Vagina (tissue), 2 donors: ENCODE results near the gene RHOH. TPM values are rescaled to one million over a fixed set of nuclear protein-coding genes. Genes with fewer than 3 reads are reported as not detected.
A peak's percentile ranks its signal among the peaks of the same experiment; 100 is the strongest.

Source experiments
- DNase-seq, 2 donors: peaks; one replicate each; pipeline ENCODE4 v3.0.0-alpha.2; 2017; ENCODE audit errors: extremely low spot score in 2 of 2
- H3K27ac ChIP-seq: fragments of 200-600 bp; sonication (generic); one replicate; pipeline ENCODE4 v1.5.1; 2019
- H3K27me3 ChIP-seq: fragments of 200-600 bp; sonication (generic); one replicate; pipeline ENCODE4 v1.5.1; 2019
- H3K36me3 ChIP-seq, 2 donors: fragments of 200-600 bp; sonication (generic); one replicate each; pipeline ENCODE4 v1.5.1; 2017 to 2019
- H3K4me1 ChIP-seq: fragments of 200-600 bp; sonication (generic); one replicate; pipeline ENCODE4 v1.5.1; 2019
- H3K4me3 ChIP-seq, 2 donors: fragments of 200-600 bp; sonication (generic); 1 replicate in 1 of 2; 2 replicates in 1 of 2; pipeline ENCODE4 v1.5.1; 2016 to 2019
- H3K9me3 ChIP-seq: fragments of 200-600 bp; sonication (generic); one replicate; pipeline ENCODE4 v1.5.1; 2019
- POLR2A ChIP-seq, 2 donors: fragments of 450-650 bp; IDR thresholded peaks; one replicate each; pipeline ENCODE4 v1.6.1; 2017; ENCODE audit warnings: antibody characterized with exemption in 2 of 2, mild to moderate bottlenecking in 2 of 2, moderate library complexity in 2 of 2
- POLR2AphosphoS5 ChIP-seq, 2 donors: sonication (generic); formaldehyde crosslinking; IDR thresholded peaks; one replicate each; pipeline ENCODE4 v1.9.0; 2017; ENCODE audit warnings: antibody characterized with exemption in 2 of 2, mild to moderate bottlenecking in 2 of 2, low read depth in 1 of 2; ENCODE audit not compliant: insufficient read depth in 1 of 2
- intact Hi-C: fragments of 100-400 bp; cut with DNase I; formaldehyde crosslinking; loops from one replicate; pipeline ENCODE4 v1.15.1; 2023
- total RNA-seq: library from RNA; depleted of rRNA; stranded (reverse); fragments of >200 nt; gene quantifications from one replicate; pipeline ENCODE4 v1.2.3, GENCODE V29; 2016
- TF ChIP-seq, protein P1 (sequence below), 3 experiments: fragments of 450-650 bp in 2 of 3; fragments of 200-600 bp in 1 of 3; sonication (generic) in 1 of 3; IDR thresholded peaks; one replicate each; pipeline ENCODE4 v1.5.1; 2017 to 2019; ENCODE audit warnings: antibody characterized with exemption in 3 of 3, mild to moderate bottlenecking in 2 of 3, moderate library complexity in 2 of 3

The RHOH gene
- total RNA-seq, 1 donor from 2014 or later = 2.9 TPM

DNA sequence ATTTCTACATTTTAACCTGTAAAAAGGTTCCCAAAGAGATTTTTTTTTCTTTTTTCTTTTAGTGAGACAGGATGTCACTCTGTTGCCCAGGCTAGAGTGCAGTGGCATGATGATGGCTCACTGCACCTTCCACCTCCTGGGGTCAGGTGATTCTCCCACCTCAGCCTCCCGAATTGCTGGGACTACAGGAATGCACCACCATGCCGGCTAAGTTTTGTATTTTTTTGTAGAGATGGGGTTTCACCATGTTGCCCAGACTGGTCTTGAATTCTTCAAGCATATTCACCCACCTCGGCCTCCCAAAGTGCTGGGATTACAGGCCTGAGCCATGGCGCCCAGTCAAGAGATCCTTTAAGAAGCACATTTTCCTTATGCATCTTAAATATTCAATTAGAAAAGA lies 12.6 kb downstream of the RHOH start:
- Histone ChIP-seq H3K36me3 (no peaks in the 10 kb centered on the region), H3K4me3 (no peak overlapping the region), H3K9me3 (no peaks in the 10 kb centered on the region), H3K27me3 (no peaks in the 10 kb centered on the region), H3K4me1 (peaks cover 17% of the 10 kb centered on the region), H3K27ac (no peak overlapping the region)
- peak in 1 of 2 donors; percentile 75 for DNase-seq
- intact Hi-C loops = no loop called here
- TF ChIP-seq POLR2A (IDR thresholded peaks at IDR 0.05) = no peak
- TF ChIP-seq, protein P1, sequence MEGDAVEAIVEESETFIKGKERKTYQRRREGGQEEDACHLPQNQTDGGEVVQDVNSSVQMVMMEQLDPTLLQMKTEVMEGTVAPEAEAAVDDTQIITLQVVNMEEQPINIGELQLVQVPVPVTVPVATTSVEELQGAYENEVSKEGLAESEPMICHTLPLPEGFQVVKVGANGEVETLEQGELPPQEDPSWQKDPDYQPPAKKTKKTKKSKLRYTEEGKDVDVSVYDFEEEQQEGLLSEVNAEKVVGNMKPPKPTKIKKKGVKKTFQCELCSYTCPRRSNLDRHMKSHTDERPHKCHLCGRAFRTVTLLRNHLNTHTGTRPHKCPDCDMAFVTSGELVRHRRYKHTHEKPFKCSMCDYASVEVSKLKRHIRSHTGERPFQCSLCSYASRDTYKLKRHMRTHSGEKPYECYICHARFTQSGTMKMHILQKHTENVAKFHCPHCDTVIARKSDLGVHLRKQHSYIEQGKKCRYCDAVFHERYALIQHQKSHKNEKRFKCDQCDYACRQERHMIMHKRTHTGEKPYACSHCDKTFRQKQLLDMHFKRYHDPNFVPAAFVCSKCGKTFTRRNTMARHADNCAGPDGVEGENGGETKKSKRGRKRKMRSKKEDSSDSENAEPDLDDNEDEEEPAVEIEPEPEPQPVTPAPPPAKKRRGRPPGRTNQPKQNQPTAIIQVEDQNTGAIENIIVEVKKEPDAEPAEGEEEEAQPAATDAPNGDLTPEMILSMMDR (IDR thresholded peaks at IDR 0.05) = no peak
- no peak for TF ChIP-seq POLR2AphosphoS5 (IDR thresholded peaks at IDR 0.05; ENCODE audit: insufficient read depth in 1 of 2, low read depth in 1 of 2)

DNA sequence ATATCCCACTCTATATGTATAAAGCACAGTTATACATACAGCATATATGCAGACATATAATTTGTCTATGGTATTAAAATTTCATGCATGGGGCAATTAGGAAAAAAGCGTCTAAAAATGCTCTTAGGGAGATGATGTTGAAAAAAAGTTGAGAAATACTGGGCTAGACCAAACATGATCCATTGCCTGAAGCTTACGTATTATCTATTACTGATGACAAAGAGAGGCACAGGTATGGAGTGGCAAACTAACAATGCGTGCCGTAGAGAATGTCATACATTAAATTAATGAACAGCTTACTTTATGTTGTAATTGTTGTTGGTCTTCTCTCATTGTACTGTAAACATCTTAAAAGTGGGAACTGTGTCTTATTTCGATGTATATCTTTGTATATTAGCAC lies 13.9 kb downstream of the RHOH start:
- H3K36me3 ChIP-seq = no peaks in the 10 kb centered on the region
- DNase-seq = no peak
- no peaks in the 10 kb centered on the region for H3K27me3 ChIP-seq
- TF ChIP-seq POLR2A (IDR thresholded peaks at IDR 0.05) = no peak
- no peak for TF ChIP-seq POLR2AphosphoS5 (IDR thresholded peaks at IDR 0.05; ENCODE audit: insufficient read depth in 1 of 2, low read depth in 1 of 2)
- TF ChIP-seq, protein P1 (IDR thresholded peaks at IDR 0.05) = no peak
- intact Hi-C loops = no loop called here
- H3K4me1 ChIP-seq = peaks cover 17% of the 10 kb centered on the region
- H3K9me3 ChIP-seq = no peaks in the 10 kb centered on the region
- no peak overlapping the region for H3K27ac ChIP-seq
- H3K4me3 ChIP-seq = no peak overlapping the region

DNA sequence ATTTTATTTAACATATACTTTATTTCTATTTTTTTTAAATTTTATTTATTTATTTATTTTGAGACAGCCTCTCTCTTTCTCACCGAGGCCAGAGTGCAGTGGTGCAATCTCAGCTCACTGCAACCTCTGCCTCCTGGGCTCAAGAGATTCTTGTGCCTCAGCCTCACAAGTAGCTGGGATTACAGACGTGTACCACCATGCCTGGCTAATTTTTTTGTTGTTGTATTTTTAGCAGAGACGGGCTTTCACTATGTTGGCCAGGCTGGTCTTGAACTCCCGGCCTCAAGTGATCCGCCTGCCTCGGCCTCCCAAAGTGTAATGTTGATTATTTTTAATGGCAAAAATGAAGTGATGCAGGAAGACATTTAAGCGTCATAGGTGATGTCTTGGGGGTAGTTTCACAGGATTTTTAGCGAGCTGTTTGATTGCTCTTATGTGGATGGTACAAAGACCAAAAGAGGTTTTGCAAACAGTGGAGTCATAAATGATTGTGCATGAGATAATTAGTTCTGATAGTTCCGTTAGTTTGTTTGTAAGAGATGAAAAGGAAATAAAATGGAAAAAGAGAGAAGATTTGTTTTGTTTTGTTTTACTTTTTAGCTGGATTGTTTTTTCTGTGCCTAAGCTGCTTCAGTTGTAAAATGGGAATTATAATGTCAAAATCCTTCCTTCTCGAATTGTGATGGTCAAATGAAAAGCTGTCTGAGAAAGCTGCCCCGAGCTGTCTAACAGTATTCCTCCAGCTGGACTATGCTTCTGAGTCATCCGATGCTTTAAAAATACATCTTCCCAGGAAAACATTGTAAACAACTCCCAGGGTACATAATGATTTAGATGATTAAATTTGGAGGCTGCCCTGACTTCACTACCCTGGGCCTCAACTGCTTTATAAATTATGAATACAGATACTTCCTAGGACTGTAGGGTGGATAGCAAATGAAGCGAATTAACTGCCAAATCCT lies 14.7 kb downstream of the RHOH start:
- Histone ChIP-seq H3K36me3 (no peaks in the 10 kb centered on the region), H3K4me3 (no peak overlapping the region), H3K27me3 (no peaks in the 10 kb centered on the region), H3K9me3 (no peaks in the 10 kb centered on the region), H3K4me1 (peaks cover 17% of the 10 kb centered on the region), H3K27ac (peak overlapping the region; percentile 64)
- TF ChIP-seq POLR2A (IDR thresholded peaks at IDR 0.05) = no peak
- TF ChIP-seq, protein P1 (IDR thresholded peaks at IDR 0.05) = no peak
- no peak for TF ChIP-seq POLR2AphosphoS5 (IDR thresholded peaks at IDR 0.05; ENCODE audit: insufficient read depth in 1 of 2, low read depth in 1 of 2)
- no peak for DNase-seq
- intact Hi-C loops = no loop called here

GRCh38 chr4:40212674-40213527 lies 16.1 kb downstream of the RHOH start:
- H3K36me3 ChIP-seq = no peaks in the 10 kb centered on the region
- H3K4me3 ChIP-seq = no peak overlapping the region
- TF ChIP-seq, protein P1 (IDR thresholded peaks at IDR 0.05) = no peak
- no peak for TF ChIP-seq POLR2A (IDR thresholded peaks at IDR 0.05)
- TF ChIP-seq POLR2AphosphoS5 (IDR thresholded peaks at IDR 0.05; ENCODE audit: insufficient read depth in 1 of 2, low read depth in 1 of 2) = no peak
- H3K9me3 ChIP-seq = no peaks in the 10 kb centered on the region
- peak overlapping the region; percentile 64 for H3K27ac ChIP-seq
- intact Hi-C loops = no loop called here
- no peaks in the 10 kb centered on the region for H3K27me3 ChIP-seq
- H3K4me1 ChIP-seq = peaks cover 17% of the 10 kb centered on the region
- no peak for DNase-seq
